GM21367 (cell line): ENCODE measurements around the gene RPN1.
"Not testable (repeated sequence)": the region's sequence is repeated elsewhere in the genome, so short reads cannot be mapped to it uniquely, and the experiment has no call there.

Experiments
- ATAC-seq: cut with Tn5 transposase; IDR thresholded peaks from one replicate; pipeline ENCODE4 v1.9.1; 2021; ENCODE audit not compliant: unreplicated experiment

The RPN1 gene

DNA sequence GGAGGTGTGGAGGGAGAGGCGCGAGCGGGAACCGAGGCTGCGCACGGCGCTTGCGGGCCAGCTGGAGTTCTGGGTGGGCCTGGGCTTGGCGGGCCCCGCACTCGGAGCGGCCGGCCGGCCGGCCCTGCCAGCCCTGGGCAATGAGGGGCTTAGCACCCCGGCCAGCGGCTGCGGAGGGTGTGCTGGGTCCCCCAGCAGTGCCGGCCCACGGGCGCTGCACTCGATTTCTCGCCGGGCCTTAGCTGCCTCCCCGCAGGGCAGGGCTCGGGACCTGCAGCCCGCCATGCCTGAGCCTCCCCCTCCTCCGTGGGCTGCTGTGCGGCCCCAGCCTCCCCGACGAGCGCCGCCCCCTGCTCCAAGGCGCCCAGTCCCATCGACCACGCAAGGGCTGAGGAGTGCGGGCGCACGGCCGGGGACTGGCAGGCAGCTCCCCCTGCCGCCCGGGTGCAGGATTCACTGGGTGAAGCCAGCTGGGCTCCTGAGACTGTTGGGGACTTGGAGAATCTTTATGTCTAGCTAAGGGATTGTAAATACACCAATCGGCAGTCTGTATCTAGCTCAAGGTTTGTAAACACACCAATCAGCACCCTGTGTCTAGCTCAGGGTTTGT is 2.9 kb upstream of the RPN1 start:
- not testable (repeated sequence) for ATAC-seq

DNA sequence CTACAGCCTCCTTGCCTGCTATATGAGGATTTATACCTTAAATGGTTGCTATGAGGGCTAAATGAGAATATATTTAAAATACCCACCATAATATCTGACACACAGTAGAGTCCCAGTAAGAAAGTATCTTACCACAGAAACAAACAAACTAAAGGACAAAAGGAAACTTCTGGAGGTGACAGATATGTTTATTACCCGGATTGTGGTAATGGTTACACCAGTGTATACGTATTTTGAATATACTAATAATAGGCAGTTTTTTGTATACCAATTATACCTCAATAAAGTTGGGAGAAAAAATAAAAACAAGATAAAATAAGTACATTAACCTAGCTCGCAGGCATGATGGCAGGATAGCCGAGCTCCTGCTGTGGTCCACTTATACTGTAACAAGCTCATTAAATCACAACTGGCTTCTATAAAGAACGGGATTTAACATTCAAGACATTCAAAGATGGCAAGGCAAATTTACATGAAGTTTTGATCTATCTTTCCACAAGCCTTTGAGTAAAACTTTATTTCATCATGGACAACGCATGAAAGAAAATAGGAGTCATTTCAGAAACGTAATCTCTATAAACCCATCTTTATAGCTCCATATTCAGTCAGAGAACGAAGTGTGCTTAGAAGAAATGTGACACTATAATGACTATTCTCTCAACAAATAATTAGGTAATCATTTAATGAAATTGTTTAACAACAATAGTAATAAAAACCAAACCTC is 1.5 kb downstream of the RPN1 start:
- ATAC-seq = no peak

DNA sequence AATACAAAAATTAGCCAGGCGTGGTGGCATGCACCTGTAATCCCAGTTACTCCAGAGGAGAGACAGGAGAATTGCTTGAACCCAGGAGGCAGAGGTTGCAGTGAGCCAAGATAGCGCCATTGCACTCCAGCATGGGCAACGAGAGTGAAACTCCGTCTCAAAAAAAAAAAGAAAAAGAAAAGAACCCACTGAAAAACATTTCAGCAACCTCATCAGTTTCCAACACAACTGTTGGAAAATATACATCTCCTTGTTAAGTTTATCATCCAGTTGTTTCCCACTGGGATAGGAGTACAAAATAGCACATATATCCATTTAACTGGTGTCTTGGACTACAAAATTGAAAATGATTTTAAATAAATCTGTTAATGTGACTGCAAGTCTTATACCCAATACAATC is 2.2 kb downstream of the RPN1 start:
- ATAC-seq = no peak

DNA sequence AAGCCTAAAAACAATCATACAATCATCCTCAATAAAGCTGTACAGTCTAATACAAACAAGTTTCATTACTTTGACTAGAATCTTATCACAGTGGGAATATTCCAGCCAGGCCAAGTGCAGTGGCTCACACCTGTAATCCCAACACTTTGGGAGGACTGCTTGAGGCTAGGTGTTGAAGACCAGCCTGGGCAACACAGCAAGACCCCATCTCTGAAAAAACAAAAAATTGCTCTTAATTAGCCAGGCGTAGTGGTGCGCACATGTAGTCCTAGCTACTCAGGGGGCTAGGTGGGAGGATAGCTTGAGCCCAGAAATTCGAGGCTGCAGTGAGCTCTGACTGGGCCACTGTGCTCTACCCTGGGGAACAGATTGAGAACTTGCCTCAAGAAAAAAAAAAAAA is 3.3 kb downstream of the RPN1 start:
- ATAC-seq = no peak

DNA sequence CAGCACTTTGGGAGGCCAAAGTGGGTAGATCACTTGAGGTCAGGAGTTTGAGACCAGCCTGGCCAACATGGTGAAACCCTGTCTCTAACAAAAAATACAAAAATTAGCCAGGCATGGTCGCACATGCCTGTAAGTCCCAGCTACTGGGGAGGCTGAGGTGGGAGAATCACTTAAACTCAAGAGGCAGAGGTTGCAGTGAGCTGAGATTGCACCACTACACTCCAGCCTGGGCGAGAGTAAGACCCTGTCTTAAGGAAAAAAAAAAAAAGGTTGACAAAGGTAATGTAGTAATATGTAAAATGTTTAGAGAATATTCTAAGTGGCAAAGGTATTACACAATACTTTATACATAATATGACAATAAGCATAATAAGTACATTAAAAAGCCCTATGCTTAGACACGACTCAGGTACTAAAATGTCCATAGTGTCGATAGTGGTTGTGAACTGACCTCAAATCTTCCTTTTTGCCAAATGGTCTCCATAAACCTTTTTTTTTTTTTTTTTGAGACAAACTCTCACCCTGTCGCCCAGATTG is 16.5 kb downstream of the RPN1 start:
- ATAC-seq = no peak

DNA sequence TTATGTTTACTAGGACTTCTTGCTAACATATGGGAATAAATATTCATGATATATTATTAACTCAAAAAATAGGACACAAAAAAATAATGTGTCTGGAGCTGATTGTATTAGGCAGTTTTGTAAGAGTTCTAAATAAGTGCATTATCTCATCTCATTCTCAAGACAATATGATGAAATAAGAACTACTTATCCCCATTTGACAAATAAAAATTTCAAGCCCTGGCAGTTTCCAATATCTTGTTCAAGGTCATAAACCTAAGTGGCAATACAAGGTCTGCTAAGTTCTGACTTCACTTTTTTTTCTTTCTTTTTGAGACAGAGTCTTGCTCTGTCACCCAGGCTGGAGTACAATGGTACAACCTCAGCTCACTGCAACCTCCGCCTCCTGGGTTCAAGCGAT is 18.3 kb downstream of the RPN1 start:
- no peak for ATAC-seq

DNA sequence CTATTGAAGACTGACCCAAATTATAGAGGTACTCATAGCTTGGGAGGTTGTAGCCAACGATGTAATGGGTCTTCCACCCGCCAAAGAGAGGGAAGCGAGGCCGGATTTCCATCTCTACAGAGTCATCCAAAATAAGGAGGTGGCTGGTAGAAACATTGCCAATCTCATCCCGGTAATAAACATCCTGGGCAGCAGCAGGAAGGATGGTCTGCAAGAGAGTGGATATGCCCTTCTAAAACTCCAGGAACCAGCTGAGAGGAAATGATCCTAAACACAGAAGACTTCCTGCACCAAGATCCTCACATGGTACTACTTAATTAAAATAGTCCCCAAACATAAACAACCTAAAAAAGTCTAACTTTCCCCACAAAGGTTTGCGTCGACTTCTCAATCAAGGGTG is 20.7 kb downstream of the RPN1 start:
- ATAC-seq = no peak

DNA sequence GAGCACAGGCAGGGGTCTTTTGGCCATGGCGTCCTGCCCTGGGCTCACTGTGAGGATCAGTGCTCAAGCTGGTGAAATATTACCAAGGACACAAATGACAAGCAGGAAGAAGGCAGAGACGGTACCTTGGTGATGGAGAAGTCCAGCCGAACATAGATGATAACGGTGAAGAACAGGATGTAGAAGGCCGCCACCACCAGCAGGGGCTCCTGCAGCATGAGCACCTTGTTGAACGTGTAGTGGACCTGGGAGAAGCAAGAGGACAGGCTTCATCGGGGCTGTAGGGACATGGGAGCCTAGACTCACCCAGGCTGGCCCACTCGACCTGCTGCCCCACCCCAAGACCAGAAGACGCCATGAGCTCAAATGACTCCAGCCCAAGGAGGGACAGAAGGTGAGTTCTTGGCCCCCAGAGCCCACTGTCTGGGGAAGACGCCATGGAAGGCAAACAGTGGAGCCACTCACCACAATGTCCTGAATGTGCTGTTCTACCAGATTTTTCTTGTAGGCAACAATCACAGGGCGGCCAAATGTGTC is 25.1 kb downstream of the RPN1 start:
- ATAC-seq = no peak

DNA sequence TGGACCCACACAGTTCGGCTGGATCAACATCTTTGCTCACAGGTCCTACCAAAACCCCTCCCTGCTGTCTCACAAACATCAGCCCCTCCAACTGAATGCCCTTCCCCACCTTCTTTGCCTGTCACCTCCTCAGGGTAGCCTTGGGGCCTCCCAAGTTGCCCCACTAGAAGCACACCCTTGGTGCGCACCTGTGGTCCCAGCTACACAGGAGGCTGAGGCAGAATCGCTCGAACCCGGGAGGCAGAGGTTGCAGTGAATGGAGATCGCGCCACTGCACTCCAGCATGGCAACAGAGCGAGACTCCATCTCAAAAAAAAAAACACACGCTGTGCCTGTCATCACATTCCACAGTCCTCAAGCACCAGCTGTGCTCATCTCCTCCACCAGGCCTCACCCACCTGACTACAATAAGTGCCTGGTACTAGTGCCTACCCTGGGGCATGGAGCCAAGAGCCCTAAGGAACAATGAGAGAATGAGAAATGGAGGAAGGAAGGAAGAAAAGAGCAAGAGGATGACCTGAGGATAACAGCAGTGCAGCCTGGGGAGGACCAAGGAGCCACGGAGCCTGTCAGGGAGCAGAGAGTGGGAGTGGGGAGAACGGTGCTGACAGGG is 26.0 kb downstream of the RPN1 start:
- ATAC-seq = no peak

DNA sequence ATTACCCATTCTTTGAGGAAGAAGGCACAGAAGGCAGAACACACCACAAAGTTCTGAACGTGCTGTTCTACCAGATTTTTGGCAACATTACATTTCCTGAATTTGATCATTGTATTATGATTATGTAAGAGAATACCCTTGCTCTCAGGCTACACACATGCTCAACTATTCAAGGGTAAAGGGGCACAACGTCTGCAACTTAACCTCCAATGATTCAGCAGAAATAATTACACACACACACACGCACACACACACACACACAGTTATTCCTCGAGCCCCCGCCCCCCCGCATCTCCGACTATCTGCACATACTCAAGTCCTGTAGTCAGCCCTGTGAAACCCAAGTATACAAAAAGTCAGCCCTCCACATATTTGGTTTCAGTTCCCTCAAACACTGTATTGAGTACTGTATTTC is 26.8 kb downstream of the RPN1 start:
- no peak for ATAC-seq

DNA sequence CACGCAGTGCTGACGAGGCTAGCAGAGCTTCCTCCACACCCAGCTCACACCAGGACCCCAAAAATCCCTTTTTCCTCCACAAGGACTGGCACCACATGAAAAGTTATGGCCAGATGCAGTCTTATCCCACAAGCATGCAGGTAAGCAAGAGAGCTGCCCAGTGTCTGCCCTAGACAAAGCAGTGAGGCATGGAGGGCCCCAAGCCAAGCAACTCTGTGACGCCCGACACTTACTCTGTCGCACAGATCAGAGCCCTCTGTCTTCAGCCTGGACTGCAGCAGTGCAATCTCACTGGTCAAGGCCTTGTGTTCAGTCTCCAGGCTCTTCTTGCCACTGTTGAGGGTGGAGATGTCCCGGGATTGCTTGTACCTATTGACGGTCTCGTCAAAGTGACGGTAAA is 28.7 kb downstream of the RPN1 start:
- no peak for ATAC-seq

DNA sequence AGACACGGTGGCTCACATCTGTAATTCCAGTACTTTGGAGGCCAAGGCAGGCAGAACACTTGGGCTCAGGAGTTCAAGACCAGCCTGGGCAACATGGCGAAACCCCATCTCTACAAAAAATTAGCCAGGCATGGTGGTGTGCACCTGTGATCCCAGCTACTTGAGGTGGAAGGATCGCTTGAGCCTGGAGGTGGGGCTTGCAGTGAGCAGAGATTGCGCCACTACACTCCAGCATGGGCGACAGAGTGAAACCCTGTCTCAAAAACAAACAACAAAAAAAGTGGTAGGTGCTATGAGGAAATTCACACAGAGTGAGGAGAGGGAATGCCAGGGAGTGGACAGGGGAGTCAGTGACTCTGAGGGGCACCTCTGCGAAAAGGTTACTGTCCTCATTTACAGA is 29.4 kb downstream of the RPN1 start:
- ATAC-seq = no peak

DNA sequence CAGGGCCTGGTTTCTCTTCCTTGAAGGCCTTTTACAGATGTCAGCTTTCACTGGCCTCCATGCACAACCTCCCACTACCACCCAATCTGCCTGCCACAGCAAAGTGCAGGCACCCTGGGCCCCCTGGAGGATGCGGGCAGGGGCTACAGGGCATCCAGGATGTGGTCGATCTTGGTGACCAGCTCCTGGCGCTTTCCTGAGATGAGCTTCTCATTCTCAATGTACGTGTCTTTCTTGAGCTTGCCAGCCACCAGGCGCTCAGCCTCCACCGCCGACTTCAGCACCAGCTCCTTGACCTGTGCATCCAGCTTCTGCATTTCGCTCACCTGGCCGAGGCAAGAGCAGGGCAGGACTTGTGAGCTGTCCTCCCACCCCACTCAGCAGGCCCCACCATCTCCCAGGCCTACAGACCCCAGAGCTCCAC is 30.3 kb downstream of the RPN1 start:
- no peak for ATAC-seq

DNA sequence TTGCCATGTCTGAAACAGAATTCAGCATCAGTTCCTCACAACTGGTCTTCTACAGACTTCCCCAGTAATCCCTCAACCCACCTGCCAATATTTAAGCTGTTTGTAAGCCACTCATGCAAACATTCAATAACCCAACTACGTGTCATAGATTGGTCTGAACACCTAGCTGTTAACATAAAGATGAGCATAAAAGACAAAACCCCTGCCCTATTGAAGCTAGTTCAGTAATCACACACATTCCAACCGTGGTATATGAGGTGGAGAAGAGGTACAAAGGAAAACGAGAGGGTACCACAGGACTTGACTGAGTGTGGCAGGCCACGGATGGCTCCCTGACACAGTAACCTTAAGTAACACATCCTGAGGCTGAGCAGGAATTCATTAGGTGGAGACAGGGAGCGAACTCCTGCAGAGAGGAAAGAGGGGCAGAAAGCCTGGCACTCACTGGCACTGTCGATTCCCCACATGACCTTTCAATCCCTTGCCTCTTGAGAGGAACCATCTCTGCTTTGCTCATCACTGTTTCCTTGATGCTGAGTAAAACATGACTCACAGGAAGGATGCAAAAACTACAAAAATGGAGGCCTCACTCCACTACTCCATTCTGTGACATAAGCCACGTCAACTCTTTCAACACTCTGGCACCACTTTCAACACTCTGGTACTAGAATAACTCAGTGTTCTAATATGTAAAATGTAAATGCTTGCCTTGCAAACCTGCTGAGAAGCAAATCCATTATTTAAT is 31.3 kb downstream of the RPN1 start:
- ATAC-seq = no peak

DNA sequence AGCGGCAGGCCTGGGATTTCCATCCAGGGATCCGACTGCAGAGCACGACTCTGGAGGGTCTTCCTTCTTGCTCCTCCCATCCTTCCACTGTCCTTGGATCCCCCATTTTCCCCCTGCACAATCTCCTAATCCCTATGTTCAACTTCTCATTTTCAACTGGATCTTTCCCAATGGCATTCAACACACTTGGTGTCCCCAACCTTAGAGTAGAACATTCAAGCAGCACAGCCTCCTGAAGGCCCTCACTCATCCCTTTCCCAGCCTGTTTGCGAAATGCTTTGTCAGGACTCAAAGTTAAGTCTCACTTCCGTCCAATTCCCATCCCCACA is 32.3 kb downstream of the RPN1 start:
- no peak for ATAC-seq

DNA sequence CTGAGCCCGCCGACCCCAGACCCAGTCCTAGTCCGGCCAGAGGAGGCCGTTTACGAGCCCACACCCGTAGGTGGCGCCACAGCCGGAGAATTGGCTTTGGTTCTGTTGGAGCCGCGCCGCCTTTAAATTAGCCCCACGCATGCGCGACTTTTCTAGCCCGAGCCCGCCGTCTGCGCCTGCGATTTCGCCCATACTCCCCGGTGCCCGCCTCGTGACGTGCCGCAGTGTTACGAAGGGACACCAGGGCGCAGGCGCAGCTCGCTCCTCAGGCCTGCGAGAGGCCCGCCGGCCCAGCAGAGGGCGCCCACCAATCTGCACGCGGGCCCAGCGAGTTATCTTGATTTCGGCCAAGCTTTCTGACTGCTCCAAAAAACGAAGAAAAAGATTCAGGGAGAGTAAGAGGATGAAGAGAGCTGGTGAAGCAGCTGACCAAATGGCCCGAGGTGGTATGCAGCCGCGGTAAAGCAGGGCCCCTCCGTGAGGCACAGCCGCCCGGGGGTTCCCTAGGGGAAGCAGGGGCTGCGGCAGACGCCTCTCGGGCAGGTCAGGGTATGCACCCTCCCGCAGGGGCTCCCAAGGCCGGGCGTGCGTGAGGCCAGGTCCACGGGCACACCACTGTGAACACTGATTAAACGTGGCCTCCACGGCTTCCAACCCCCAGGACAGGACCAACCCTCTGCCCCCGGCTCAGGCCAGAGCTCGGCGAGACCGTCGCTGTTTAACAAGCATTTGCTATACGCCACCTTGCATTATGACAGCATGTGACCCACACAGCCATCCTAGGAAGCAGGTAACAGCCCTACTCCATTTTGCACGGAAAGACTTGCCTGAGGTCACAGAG is 32.8 kb downstream of the RPN1 start:
- peak; percentile 69 for ATAC-seq

DNA sequence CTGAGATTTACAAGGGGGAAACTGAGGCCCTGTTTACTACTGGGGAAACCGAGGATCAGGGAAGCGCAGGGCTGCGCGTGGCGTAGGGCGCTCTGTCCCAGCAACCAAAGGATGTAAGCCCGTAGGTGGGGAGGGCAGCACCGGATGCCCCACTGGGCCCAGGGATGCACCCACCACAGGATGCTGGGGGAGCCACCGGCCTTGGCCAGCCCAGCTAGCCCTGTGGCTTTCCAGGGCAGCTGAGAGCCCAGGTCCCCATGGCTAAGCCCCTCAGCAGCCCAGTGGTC is 33.4 kb downstream of the RPN1 start:
- peak; percentile 11 for ATAC-seq

DNA sequence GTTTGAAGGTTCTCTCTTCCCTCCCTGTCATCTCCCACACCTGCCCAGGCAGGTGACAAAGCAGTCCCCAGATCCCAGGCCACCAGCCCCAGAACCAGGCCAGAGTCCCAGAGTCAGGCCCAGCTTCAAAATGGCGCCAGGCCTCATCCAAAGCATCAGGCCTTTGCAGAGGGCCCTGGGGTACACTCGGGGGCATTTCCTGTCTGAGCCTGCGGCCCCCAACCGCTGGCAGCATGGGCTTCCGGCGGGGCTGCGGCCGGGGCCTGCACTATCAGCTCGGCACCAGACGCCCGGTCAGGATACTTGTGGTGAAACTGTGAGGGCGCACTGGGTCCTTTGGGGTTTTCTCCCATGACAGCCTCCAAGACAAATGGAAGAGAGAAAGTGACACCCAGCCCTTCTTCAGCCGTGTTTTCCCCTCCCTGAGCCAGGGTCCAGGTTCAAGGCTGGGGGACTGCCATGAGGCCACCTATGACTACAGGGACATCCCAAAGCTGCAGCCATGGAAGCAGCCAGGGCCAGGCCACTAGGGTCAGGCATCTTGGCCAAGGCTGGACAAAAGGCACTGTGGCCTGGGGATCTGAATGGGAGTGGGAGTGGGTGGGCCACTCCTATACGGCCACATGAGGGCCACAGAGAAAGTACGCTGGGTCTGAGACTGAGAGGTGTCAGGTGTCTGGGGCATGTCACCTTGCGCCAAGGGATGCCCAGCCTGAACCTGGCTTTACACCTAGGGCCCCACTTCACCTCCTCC is 33.9 kb downstream of the RPN1 start:
- no peak for ATAC-seq

DNA sequence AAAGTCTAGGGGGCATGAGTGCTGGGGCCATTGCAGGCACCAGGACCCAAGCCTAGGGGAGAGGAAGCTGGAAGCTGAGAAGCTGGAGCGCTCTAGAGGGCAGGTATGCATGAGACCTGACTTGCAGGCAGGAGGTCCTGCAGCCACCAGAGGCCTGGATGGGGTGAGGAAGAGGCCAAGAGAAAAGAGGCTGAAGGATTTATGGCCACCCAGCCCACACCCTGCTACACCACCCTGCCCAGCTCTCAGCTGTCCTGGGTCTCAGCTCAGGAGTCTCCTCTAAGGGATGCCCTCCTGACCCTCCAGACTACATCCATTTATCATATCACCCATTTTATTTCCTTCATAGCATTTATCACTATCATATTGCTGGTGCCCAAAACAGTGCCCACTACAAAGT is 36.5 kb downstream of the RPN1 start:
- ATAC-seq = no peak
